ENCODE results near the gene IL1B. TPM values are rescaled to one million over a fixed set of nuclear protein-coding genes. Genes with fewer than 3 reads are reported as not detected.

The IL1B gene
- total RNA-seq, 4 donors from 2014 or later = 0.22 to 2.7 (median 0.39) TPM; not detected in 1

- H3K4me1 ChIP-seq = peaks cover 0 to 16% (median 0%) of the 10 kb centered on the region in 4 donors
- H3K36me3 ChIP-seq = no peaks in the 10 kb centered on the region
- no peaks in the 10 kb centered on the region for H3K27me3 ChIP-seq
- no peak for DNase-seq (ENCODE audit: low spot score in 2 of 2)
- no peaks in the 10 kb centered on the region for H3K9me3 ChIP-seq
- no peak overlapping the region for H3K27ac ChIP-seq
- no peak overlapping the region for H3K4me3 ChIP-seq
- TF ChIP-seq POLR2A (IDR thresholded peaks at IDR 0.05) = no peak
- no peak for TF ChIP-seq EP300 (IDR thresholded peaks at IDR 0.05)
- TF ChIP-seq, protein P1, sequence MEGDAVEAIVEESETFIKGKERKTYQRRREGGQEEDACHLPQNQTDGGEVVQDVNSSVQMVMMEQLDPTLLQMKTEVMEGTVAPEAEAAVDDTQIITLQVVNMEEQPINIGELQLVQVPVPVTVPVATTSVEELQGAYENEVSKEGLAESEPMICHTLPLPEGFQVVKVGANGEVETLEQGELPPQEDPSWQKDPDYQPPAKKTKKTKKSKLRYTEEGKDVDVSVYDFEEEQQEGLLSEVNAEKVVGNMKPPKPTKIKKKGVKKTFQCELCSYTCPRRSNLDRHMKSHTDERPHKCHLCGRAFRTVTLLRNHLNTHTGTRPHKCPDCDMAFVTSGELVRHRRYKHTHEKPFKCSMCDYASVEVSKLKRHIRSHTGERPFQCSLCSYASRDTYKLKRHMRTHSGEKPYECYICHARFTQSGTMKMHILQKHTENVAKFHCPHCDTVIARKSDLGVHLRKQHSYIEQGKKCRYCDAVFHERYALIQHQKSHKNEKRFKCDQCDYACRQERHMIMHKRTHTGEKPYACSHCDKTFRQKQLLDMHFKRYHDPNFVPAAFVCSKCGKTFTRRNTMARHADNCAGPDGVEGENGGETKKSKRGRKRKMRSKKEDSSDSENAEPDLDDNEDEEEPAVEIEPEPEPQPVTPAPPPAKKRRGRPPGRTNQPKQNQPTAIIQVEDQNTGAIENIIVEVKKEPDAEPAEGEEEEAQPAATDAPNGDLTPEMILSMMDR (IDR thresholded peaks at IDR 0.05) = no peak
- 82 to 94% methylated on average over 15 of the region's 15 CpGs for WGBS, 2 donors
Observed at GRCh38 chr2:112831946-112832840, 4.4 kb downstream of the IL1B start.

GRCh38 chr2:112831513-112831845 is 5.1 kb downstream of the IL1B start:
- H3K36me3 ChIP-seq = no peaks in the 10 kb centered on the region
- no peaks in the 10 kb centered on the region for H3K27me3 ChIP-seq
- H3K27ac ChIP-seq = no peak overlapping the region
- 60 to 69% methylated on average over 2 of the region's 2 CpGs for WGBS, 2 donors
- no peak for TF ChIP-seq EP300 (IDR thresholded peaks at IDR 0.05)
- TF ChIP-seq, protein P1 (IDR thresholded peaks at IDR 0.05) = no peak
- no peak for TF ChIP-seq POLR2A (IDR thresholded peaks at IDR 0.05)
- H3K9me3 ChIP-seq = no peaks in the 10 kb centered on the region
- DNase-seq (ENCODE audit: low spot score in 2 of 2) = no peak
- peaks cover 0 to 10% (median 0%) of the 10 kb centered on the region in 4 donors for H3K4me1 ChIP-seq
- H3K4me3 ChIP-seq = no peak overlapping the region

DNA sequence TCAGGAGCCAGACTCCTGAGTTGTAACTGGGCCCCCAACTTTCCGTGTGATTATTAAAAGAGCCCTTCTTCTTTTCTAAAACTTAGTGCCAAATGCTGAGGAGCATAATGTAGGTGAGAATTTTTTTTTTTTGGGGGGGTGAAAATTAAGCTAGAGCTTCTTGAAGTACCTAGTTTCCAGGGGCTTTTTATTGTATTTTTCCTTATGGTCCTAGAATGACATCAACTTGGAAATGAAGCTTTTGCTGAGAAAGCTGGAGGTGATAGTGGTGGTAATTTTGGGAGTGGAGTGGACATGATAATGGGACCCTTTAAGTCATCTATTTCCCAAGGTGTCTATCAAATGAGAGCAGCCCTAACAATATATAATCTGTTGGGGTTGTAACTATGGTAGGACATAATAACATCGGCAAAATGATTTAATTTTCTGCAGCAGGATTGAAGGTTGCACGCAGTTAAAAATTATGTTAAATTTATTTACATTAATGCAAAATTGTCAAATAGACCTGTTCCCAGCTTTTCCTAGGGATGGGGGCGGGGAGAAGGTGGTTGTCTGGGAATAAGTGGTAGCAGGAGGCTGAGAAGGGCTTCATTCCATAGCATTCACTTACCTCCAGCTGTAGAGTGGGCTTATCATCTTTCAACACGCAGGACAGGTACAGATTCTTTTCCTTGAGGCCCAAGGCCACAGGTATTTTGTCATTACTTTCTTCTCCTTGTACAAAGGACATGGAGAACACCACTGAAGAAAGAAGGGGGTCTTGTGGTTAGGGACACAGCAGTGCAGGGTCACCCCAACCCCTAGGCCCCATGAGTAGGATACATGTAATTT is 5.7 kb downstream of the IL1B start:
- no peak for DNase-seq (ENCODE audit: low spot score in 2 of 2)
- no peak overlapping the region for H3K4me3 ChIP-seq
- no peak overlapping the region for H3K27ac ChIP-seq
- 75 to 92% methylated on average over 5 of the region's 5 CpGs for WGBS, 2 donors
- H3K36me3 ChIP-seq = no peaks in the 10 kb centered on the region
- H3K4me1 ChIP-seq = peaks cover 0 to 6% (median 0%) of the 10 kb centered on the region in 4 donors
- TF ChIP-seq EP300 (IDR thresholded peaks at IDR 0.05) (no peak), POLR2A (IDR thresholded peaks at IDR 0.05) (no peak)
- TF ChIP-seq, protein P1 (IDR thresholded peaks at IDR 0.05) = no peak
- H3K9me3 ChIP-seq = no peaks in the 10 kb centered on the region
- no peaks in the 10 kb centered on the region for H3K27me3 ChIP-seq

DNA sequence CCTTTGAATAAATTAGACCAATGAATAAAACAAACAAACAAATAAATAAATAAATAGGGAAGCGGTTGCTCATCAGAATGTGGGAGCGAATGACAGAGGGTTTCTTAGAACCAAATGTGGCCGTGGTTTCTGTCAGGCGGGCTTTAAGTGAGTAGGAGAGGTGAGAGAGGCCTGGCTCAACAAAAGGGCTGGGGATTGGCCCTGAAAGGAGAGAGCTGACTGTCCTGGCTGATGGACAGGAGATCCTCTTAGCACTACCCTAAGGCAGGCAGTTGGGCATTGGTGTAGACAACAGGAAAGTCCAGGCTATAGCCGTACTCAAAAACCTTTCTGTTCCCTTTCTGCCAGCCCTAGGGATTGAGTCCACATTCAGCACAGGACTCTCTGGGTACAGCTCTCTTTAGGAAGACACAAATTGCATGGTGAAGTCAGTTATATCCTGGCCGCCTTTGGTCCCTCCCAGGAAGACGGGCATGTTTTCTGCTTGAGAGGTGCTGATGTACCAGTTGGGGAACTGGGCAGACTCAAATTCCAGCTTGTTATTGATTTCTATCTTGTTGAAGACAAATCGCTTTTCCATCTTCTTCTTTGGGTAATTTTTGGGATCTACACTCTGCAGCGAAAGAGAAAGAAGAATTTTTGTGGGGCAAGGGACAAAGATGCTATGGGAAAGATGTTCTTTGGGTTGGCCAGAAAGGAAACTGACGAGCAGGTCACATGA is 6.5 kb downstream of the IL1B start:
- no peak for DNase-seq (ENCODE audit: low spot score in 2 of 2)
- Histone ChIP-seq H3K4me3 (no peak overlapping the region), H3K27ac (no peak overlapping the region), H3K4me1 (peaks cover 0 to 6% (median 0%) of the 10 kb centered on the region in 4 donors), H3K36me3 (no peaks in the 10 kb centered on the region), H3K9me3 (no peaks in the 10 kb centered on the region), H3K27me3 (no peaks in the 10 kb centered on the region)
- 94 to 96% methylated on average over 10 of the region's 10 CpGs for WGBS, 2 donors
- TF ChIP-seq POLR2A (IDR thresholded peaks at IDR 0.05) = no peak
- TF ChIP-seq, protein P1 (IDR thresholded peaks at IDR 0.05) = no peak
- no peak for TF ChIP-seq EP300 (IDR thresholded peaks at IDR 0.05)

Measured in tibial nerve (tissue), 4 donors.